Coronary artery (tissue), 2 donors: ENCODE measurements around the gene LSM14A.

Experiments used
- DNase-seq: peaks from one replicate; pipeline ENCODE4 v3.0.0-alpha.2; 2017; ENCODE audit warnings: low spot score
- H3K27ac ChIP-seq, 2 donors: fragments of 200-600 bp; sonication (generic); one replicate each; pipeline ENCODE4 v1.5.1; 2016 to 2019
- H3K4me3 ChIP-seq: fragments of 200-600 bp; sonication (generic); 2 replicates; pipeline ENCODE4 v1.5.1; 2016; ENCODE audit warnings: mild to moderate bottlenecking, moderate library complexity
- CTCF ChIP-seq: fragments of 200-600 bp; sonication (generic); IDR thresholded peaks from one replicate; pipeline ENCODE4 v1.5.1; 2019; ENCODE audit warnings: antibody characterized with exemption

The LSM14A gene

GRCh38 chr19:34134190-34135053 lies 37.9 kb upstream of the LSM14A start:
- peak; percentile 84 for DNase-seq
- no peak for TF ChIP-seq CTCF
- peak overlapping the region; percentile 84 to 97 for H3K27ac ChIP-seq
- peak overlapping the region; percentile 95 for H3K4me3 ChIP-seq

- no peak for DNase-seq
- TF ChIP-seq CTCF, result no peak
- Histone ChIP-seq H3K27ac (peak overlapping the region in 1 of 2 donors; percentile 84), H3K4me3 (peak overlapping the region; percentile 95)
These were observed 37.1 kb upstream of the LSM14A start for GRCh38 chr19:34135054-34135800.

DNA sequence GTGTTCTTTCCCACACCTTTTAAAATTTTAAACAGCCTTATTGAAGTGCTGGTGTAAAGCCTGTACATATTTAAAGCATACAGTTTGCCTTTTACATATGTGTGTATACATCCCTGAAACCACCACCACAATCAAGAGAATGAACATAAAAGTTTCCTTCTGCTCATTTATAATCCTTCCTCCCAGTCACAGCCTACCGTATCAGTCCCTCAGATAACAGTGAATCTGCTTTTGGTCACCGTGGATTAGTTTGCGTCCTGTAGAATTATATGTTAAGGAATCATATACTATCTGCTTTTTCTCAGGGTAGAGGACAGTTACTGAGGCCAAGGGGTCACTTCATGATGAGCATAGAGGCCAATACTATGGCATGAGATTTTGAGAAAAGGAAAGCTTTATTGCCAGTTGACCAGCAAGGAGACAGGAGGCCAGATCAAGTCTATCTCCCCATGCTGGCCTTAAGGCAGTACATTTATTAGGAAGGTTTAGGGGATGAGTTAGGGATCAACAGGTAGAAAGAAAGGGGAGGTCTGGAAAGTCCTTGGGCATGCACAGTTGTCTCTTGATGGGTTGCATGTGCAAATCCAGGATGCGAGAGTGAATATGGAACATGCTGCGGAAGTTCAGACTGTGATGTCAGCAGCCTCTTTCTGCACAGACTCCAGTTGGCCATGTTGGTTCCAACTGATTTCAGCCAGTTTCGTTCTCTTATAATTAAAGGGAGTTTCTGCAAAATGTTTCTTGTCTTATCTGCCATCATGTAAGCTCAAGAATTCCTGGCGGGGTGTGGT lies 36.3 kb upstream of the LSM14A start:
- Histone ChIP-seq H3K4me3 (no peak overlapping the region), H3K27ac (no peak overlapping the region)
- no peak for DNase-seq
- no peak for TF ChIP-seq CTCF

DNA sequence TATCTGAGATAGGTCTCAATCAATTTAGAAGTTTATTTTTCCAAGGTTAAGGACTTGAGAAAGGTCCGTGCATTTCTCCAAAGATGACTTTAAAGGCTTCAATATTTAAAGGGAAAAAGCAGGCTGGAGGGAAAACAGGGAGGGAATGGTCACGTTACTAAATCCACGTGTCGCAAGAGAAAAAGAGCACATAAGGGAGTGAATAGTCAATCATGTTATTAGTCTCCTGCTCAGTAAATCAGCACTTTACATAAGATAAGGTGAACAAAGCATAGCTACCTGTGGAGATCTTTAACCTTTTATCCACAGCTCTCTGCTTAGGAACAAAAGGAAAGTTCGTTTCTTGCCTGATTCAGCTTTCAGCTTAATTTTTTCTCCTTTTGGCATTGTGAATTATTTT lies 31.3 kb upstream of the LSM14A start:
- TF ChIP-seq CTCF, result no peak
- no peak overlapping the region for H3K27ac ChIP-seq
- no peak for DNase-seq
- H3K4me3 ChIP-seq, result no peak overlapping the region

- no peak for DNase-seq
- Histone ChIP-seq H3K4me3 (no peak overlapping the region), H3K27ac (no peak overlapping the region)
- TF ChIP-seq CTCF, result no peak
These were observed 29.9 kb upstream of the LSM14A start for GRCh38 chr19:34142440-34142839.

DNA sequence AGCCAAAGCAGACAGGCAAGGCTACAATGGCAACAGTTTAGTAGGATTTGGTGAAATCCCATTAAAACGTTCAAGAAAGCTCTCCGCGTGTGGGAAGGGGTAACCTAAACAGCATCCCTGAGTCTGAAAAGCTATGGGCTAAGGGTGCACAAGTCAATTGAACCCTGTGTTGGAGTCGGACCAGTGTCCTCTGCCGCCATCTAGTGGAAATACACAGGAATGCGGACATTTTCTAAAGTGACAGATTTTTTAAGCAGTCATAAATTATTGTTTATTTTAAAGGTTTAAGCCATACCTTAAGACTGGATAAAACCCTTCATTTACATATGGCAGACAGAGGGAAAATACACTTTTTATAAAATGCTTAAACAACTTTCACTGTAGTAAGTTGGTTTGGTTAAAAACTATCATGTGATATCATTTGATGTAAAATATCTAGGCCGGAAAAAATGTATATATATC lies 26.5 kb upstream of the LSM14A start:
- H3K27ac ChIP-seq, result no peak overlapping the region
- peak; percentile 50 for TF ChIP-seq CTCF
- H3K4me3 ChIP-seq, result no peak overlapping the region
- DNase-seq, result no peak
